ENCODE data around the gene CRY1.
A peak's percentile ranks its signal among the peaks of the same experiment; 100 is the strongest.

The CRY1 gene

DNA sequence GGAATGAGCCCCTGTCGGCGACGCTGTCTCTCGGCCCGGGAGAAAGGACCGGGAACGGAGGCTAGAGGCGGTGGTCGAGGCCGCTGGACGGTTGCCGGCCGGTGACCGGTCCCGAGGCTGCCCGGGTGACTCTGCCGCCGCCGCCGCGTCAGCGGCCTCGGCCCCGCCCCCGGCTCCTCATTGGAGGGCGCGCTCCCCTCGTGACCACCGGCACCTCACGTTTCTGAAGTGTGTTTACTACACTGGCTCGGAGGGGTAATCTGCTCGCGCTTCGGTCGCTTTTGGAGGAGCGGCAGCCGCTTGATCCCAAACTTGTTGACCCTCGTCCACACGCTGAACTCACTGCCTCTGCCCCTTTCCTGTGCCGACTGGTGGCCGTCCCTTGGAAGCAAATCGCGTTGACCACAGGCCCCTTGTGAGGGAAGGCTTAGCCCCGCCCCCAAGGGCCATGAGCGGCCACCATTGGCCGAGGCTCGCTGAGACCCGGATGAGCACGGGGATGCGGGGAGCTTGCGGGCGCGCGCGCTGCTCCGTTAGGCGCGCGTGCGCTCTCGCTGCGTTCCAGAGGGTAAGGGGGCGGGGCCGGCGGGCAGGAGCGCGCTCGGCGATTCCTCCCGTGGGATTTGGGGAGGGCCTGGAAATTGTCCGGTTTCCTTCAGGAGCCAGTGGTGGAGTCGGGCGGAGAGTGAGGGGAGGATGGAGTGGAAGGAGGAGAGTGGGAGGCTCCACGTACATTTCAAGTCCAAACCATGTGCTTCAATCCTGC lies at the start of gene CRY1:
TSS of gene CRY1 (minus strand) at position 133 of the 766 bp plus-strand sequence. CDS start 588 bp downstream, outside the sequence.
- peak; percentile 91 to 93 for DNase-seq (ENCODE audit: low read depth in 2 of 2)

DNA sequence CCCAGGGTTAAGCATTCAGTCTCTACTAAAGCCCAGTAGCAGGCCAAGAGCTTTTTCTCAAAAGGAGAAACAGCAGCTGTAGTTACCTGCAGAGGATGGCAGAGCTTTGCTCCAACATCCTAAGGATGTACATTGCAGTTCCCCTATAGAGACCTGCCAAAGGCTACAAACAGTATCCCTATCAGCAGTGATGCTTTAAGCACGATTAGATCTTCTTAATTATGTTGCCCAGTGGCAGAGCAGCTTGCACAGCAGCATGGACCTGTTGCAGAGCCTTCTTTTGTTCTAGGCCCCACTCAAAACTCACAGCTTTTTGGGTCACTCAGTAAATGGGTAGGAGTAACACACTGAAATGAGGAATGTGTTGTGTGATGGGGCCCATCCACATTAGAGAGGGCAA lies 46.4 kb upstream of the CRY1 start:
- DNase-seq (ENCODE audit: low read depth in 2 of 2) = no peak

DNA sequence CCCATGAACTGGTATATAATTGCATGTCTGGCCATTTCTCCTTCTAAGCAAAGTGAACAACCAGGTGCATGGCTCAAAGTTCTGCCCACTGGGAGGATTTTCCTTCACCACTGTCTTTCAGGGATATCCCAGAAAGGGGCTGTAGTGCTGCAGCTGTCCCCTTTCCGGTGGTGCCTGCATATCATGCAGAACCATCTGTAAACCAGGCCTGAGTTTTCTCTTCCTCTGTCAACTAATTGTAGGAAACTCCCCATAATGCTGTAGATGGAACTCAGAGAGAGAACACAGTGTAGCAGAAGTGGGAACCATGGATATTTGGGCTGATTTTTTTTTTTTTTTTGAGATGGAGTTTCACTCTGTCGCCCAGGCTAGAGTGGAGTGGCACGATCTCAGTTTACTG lies 45.6 kb upstream of the CRY1 start:
- no peak for DNase-seq (ENCODE audit: low read depth in 2 of 2)

DNA sequence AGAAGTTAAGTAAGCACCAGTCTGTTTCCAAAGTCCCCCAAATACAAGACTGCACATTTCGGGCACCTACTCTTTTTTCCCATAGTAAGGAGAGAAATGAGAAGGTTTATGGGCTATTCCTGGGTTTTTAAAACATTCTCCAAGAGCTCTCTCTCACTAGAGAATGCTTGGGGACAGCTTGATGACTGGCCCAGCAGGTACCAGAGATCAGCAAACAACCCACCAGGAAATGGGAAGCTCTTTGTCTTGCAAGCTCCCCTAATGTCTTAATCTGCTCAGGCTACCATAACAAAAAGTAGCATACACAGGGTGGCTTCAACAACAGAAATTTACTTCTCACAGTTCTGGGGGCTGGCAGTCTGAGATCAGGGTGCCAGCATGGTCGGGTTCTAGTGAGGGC lies 41.8 kb upstream of the CRY1 start:
- DNase-seq (ENCODE audit: low read depth in 2 of 2) = no peak

DNA sequence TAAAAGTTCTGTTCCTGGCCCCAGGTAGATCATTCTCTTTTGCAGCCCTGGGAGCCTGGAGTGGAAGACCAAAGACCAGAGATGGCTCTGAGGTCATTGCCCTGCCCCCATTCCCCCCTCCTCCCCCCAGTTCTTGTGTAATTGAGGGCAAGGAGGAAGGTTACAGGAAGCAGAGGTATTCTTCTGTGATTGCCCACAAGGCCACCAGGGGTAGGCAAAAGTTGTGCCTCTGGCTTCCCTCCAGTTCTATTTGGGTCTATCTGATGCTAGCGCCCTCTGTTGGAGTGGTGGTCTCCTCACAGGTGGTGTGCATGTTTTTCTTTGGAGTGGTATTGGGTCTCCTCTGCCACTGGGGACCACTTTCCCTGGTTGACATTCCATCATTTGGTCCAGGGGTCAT lies 41.2 kb upstream of the CRY1 start:
- peak; percentile 25 to 34 for DNase-seq (ENCODE audit: low read depth in 2 of 2)

DNA sequence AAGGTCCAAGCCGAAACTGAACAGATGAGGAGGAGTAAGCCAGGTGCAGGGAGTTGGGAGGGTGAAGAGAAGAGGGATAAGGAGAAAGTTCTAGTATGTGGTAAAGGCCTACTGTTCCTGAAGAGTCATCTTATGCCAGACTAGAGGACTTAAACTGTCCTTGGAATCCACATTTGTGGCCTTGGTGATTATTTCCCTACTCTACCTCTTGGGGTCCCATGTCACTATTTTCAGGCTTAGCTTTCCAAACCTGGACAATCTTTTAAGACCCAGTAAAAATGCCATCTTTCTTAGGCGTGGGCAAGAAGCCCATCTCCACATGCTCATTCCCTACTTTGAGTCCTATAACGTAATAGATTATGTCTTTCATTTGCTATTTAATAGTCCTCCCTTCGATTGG lies 40.1 kb upstream of the CRY1 start:
- DNase-seq (ENCODE audit: low read depth in 2 of 2) = no peak

DNA sequence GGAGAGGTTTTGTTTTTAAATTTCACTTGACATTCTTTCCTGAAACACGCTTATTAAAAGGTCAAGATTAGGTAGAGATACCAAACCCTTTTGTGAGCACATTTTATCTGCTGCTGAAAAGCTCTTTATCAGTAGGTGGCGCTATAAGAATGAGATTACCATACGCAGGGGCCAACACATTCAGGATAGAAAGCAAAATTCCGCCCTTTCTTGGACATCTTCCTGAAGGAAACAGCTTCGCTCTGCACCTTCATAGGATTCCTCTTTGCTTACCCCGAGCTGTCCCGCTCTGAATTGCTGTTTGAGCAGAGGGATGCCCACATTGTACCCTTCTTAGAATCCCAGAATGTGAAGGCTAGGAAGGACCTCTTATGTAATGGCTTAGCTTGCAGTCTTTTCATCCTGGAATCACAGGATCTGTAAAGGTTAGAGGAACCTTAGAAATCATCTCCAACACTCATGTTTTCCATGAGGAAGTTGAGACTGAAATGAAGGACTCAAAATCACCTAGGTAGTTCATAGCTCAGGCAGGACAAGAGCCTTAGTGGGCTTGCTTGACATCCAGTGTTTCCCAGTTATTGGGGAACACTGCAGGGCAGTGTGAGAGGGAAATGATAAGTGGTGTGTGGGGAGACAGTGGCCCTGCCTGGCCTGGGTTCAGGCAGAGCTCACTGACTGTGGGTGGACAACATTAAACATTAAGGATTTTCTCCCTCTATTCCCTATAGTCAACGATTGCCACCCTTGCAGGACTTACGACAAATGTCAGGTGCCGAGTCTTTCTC lies 38.7 kb upstream of the CRY1 start:
- no peak for DNase-seq (ENCODE audit: low read depth in 2 of 2)

DNA sequence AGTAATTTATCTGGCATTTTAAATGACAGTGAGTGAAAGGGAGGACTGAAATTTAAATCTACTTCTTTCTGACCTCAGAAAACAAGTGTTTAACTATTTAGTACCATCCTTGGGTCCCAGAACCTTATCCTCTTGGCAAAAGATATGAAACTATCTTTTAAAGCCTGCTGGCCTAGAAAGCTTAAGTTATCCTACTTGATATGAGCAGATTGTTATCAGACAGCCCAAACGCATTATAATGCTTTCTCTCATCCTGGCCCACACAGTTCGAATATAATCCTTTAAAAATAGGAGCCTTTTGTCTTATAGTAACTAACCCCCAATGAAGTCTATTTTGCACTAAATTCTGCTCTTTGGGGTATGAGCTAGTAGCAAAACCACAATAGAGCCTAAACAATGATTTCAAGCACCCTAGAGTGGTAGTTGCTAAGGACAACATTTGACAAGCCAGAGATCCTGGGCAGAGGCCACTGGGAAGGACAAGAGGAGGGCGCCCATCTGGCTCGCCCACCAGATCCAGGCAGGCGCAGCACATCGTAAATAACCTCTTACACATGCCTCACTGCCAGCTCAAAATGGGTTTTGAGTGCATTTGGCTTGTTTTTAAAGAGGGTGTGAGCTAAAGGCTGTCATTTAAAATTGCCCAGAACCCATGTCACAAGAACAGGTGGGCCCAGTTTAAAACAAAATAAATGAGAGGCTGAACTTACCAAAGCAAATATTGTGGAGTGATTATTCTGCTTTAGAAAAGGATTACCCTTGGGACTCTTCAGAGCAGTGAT lies 37.7 kb upstream of the CRY1 start:
- DNase-seq (ENCODE audit: low read depth in 2 of 2) = no peak

DNA sequence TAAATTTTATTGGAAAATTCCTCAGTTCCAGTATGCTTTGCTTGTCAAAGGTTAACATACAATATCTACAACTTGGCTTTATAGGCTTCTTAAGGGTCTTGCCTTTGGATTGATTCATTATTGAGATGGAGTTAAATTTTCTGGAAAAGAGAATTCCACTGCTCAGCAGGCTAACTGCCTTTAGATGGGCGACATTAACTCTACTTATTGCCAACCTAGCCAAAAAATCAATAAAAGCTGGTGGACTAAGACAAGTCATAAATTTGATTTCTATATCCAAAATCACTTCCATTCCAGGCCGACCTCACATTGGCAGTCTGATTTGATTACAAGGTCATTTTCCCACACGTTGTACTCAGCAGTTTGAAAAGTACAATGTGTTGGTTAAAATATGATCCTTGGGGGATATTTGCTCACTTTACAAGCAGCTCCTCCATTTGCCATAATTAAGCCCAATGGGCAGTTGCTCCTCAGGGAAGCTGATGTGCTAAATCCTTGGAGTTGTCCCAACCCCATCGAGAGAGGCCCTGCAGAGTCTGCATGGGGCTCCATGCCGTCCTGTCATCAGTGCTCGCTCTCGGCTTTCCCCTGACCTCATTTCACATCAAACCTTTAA lies 36.1 kb upstream of the CRY1 start:
- no peak for DNase-seq (ENCODE audit: low read depth in 2 of 2)

DNA sequence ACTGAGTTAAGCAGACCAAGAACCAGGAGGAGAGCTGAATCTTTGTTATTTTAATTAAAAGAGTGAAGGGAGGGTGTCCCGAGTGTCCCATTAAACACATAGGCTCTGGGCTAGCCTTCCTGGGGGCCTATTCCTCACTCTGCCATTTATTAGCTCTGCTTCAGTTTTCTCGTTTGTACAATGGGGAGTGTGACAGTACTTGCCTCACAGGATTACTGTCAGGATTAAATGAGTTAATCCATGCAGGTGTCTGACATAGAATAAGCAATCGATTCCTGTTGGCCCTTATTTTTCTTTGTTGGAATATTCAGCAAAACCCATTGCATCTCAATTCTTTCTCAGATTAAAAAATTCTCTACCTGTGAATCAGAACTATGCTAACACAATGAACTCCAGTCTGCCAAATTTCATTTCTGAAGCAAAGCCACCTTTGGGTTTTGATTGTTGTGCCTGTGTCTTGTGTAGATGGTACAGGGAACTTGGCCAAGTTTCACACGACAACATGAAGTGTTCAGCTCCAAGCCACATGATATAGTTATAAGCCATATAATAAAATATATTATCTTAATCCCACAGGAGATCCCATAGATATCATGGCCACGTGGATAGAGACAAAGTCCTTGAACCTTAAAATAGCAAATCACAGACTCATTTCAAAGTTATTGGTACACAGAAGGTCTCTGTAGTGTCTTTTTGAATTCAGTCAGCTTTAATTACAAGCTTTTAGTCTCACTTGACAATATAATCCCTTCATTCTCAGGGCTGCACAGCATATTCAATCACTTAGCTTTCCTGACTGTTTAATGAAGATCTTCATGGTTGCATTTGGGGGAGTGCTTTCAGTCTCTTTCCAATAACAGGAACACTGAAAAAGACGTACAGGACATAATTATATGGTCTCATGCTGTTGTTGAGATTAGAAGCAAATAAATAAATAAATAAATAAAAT lies 34.4 kb upstream of the CRY1 start:
- DNase-seq (ENCODE audit: low read depth in 2 of 2) = no peak

DNA sequence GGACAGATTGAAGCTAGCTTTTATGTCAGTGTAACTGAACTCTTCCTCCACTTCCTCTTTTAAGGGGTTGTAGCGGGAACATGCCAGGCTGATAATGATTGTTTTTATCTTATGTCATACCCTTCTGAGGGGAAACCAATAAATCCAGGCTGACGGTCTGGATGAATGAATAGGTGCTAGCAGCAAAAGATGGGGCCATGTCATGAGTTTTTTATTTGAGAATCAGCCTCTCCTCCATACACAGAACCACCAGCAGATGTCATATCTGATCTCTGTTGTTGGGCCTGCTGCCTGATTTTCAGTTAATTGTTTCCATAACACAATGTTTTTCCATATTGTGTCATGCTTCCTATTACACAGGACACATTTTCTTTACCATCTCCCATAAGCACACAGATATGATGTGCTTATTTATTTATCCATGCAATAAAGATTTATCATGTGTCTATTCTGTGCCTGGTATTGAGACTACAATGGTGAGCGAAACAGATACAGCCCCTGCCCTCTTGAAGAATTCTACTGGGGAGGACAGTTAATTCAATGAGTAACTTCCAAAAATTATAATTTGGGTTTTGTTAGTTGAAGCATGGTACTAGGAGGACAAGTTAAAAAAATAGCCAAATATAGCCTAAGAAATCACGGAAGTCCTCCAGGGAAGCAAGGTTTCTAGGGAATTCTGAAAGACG lies 33.6 kb upstream of the CRY1 start:
- DNase-seq (ENCODE audit: low read depth in 2 of 2) = no peak

DNA sequence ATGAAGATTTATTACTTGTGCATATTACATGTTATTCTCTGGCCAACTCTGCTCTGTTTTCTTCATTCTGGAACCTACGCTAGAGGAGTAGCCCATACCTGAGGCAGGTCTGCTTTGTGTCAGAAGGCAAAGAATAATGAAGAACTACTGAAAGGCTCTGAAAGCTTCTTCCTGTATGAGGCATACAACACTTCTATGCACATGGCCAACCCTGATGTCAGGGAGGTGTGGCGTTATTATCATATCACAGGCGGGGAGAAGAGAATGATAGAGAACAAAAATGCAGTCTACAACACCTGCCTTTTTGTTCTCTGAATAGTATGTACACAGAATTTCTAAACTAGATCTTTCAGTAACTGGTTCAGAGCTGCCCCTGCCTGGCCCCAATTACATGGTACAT lies 32.5 kb upstream of the CRY1 start:
- no peak for DNase-seq (ENCODE audit: low read depth in 2 of 2)

DNA sequence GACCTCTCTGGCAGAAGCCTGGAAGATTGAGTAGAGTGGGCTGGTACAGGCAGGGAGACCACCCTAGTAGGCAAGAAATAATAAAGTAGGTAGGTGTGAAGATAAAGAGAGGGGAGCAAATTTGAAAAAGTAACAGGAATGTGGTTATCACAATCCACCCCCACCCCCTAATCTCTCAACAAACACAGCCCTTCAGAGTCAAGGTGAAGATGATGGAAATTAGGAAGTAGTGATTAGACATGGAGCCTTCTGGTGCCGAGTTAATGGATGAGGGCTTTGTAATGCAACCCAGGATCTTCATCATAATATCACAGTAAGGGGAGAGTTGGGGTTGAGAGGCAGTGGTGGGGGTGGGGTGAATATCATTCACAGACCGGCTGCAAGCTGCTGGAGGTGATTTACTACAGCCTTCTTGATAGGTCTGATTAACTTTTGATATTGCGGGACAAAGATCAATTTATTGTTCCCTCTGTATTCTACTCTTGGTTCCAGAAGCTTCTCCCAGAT lies 29.2 kb upstream of the CRY1 start:
- DNase-seq (ENCODE audit: low read depth in 2 of 2) = no peak

DNA sequence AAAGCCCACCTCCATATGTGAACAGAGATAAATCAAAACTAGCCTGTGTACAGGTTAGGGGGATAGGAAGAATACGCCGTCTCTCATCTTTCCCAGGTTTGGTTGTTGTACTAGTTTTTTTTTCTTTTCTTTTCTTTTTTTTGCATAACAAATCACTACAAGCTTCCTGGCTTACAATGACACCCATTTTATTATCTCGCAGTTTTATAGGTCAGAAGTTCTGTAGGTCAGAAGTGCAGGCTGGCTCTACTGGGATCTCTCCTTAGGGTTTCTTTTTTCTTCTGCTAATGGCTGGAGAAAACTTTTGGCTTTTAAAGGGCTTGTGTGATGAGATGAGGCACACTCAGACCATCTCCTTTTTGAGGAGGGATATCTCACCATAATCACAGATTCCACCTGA lies 25.7 kb upstream of the CRY1 start:
- no peak for DNase-seq (ENCODE audit: low read depth in 2 of 2)

DNA sequence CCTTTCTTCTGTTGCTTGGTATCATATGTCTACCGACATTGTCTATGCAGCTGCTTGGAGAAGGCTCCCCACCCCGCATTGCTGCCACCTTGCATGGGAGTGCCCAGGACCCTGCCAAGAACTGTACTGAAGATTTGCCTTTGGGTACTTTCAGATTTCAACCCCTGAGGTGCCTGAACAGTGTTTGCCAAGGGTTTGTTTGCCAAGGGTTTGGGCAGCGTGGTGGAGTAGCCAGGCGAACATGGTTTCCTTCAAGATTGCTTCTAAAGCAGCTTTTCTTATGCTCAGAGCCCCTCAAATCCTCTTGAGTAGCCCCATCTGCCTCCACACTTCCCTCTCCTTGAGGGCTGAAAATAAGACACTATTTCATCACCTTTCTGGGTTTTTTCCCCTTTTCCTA lies 25.3 kb upstream of the CRY1 start:
- DNase-seq (ENCODE audit: low read depth in 2 of 2) = no peak

DNA sequence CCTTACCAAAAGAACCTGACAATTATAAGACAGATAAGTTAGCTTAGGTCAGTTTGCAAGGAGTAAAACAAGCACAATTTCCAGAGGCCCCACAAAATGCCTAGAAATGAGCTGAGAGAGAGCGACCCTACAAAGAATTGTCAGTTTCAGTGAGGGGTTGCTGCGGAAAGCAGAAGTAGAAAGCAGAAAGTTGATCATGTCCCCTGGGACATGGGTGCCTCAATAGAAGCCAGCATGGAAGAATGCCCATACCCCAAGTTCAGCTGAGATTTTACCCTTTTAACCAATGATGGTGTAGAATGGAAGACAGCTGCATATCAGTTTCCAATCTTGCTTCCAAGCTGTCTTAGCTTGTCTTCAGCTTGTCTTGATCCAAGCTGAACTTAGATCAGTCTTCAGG lies 21.8 kb upstream of the CRY1 start:
- DNase-seq (ENCODE audit: low read depth in 2 of 2) = no peak

DNA sequence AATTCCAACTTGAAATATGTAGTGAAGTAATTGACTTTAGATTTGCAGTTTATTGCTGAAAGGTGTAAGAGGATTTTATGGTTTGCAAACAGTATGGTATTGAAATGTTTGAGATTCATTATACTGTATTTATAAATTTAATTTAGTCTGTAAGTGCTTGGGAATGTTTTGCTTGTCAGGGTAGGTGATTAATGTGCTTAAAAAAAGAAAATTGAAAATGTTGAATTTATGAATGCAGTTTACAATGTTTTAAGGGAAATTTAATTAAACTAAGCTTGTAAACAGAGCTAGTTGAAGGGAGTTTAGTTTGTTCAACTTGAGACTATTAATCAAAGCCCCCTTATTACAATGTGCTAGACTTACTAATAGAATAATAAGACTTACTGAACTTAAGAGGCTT lies 18.0 kb upstream of the CRY1 start:
- DNase-seq (ENCODE audit: low read depth in 2 of 2) = no peak

DNA sequence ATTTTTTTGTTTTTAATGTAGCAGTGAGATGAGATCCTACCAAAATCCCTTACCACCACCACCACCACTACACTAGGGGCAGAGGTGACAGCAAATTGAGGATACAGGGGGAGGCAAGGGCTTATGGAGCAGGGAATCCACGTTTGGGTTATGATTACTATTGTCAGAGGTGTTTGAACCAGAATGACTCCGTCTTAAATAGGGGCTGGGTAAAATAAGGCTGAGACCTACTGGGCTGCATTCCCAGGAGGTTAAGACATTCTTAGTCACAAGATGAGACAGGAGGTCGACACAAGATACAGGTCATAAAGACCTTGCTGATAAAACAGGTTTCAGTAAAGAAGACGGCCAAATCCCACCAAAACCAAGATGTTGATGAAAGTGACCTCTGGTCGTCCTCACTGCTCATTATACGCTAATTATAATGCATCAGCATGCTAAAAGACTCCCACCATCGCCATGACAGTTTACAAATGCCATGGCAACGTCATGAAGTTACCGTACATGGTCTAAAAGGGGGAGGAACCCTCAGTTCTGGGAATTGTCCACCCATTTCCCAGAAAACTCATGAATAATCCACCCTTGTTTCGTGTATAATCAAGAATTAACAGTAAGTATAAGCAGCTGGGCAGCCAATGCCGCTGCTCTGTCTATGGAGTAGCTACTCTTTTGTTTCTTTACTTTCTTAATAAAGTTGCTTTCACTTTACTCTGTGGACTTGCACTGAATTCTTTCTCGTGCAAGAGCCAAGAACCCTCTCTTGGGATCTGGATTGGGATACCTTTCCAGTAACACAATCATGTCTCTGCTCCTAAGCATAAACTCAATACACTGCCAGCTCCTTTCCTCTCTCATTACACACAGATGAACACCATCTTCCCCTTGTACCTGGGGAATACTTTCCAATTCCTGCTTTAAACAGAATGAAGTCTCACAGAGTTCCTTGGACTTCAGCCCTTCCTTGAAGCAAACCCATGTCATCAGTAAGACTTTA lies 16.7 kb upstream of the CRY1 start:
- DNase-seq (ENCODE audit: low read depth in 2 of 2) = no peak

DNA sequence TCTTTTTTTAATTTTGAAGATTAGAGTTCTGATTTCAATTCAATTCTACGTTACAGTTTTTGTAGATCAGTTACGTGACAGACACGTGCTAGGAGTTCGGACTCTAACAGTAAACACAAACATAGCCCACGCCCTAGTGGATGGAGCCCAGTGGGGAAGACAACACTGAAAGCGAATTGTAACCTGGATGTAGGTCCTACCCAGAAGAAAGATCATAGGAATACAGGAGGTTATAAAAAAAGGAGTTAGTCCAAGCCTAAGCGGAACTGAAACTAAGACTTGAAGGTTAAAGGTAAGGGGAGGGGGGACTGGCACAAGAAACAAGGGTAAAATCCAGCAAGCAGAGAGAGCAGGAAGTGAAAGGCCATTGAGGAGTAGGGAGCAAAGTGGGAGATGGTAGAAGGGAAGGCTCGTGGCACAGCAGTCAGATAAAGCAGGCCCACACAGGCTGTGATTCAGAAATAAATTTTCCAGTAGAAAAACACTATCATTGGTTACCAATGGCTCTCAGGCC lies 15.7 kb upstream of the CRY1 start:
- DNase-seq (ENCODE audit: low read depth in 2 of 2) = no peak
